Superior temporal gyrus (tissue), 1 donor: ENCODE data around the gene FMNL2.
"Not testable (repeated sequence)": the region's sequence is repeated elsewhere in the genome, so short reads cannot be mapped to it uniquely, and the experiment has no call there.

Source experiments
- DNase-seq: peaks from one replicate; pipeline ENCODE4 v3.0.0-alpha.2; 2016; ENCODE audit errors: extremely low spot score

FMNL2 gene

DNA sequence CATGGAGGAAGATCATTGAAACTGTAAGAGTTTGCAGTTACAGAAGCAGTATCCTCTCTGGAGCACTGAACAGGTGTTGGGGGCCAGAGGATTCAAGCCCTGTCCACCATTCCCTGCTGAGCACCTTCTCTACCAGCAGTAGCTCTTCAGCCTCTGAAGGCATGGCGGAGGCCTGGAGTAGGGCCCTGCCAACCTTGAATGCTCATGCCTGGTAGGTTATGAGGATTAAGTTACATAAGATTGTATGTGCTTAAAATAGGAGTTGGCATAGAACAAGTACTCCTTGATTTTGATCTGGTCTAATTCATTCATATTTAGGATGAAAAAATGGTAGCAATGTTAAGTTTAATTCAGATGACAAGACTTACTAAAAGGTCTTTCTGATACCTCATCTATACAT is 40.2 kb downstream of the FMNL2 start:
- DNase-seq, result no peak

DNA sequence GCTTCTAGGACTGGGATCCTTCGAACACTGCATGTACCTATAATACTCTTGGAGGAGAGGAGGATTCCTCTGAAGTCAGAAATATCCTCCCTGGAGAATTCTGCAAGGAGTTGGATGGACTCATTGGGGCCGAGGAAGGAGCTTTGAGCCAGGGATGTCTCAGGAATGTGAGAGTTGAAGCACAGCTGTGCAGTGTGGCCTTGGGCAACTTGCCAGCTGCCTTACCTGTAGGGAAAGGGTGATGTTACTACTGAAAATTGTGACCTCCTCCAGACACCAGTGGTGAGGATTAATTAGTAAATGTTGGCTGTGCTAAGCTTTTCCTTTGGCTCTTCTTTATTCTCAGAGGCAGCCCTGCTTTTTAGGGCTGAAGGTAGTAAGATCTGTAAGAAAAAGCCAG is 41.4 kb downstream of the FMNL2 start:
- DNase-seq, result no peak

DNA sequence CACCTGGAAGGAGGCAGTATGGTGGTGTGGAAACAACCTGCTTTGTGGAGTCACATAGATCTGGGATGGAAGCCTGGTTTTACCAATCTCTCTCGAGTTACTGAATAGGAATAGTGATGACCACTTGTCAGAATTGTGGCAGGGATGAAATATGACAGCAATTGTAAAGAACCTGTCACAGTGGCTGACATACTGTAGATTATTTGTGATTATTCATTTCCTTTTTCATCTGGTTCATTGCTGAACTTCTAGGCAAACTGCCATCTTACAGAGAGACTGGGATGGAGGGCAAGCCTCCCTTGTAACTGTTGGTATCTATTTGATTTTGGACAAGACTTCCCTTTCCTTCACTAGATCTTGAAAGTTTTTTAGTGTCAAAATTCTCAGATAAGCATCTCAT is 42.0 kb downstream of the FMNL2 start:
- no peak for DNase-seq

DNA sequence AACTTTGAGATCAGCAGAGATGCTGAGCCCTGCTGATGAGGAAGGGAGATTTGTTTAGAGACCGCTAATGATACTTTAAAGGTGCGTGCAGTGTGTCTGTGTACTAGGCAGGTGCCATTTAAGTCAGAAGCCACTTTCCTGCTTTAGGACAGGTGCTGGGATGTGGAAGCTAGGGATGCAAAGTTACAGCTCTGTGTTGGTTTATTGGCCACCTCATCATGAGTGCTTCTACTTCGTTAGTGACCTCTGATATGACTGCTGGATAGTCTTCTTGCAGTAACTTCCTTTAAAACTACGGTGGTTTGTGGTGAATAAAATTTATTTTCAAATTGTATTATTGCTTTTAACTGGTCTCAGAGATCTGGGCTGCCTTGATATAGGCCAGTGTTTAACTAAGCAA is 44.1 kb downstream of the FMNL2 start:
- DNase-seq, result no peak

DNA sequence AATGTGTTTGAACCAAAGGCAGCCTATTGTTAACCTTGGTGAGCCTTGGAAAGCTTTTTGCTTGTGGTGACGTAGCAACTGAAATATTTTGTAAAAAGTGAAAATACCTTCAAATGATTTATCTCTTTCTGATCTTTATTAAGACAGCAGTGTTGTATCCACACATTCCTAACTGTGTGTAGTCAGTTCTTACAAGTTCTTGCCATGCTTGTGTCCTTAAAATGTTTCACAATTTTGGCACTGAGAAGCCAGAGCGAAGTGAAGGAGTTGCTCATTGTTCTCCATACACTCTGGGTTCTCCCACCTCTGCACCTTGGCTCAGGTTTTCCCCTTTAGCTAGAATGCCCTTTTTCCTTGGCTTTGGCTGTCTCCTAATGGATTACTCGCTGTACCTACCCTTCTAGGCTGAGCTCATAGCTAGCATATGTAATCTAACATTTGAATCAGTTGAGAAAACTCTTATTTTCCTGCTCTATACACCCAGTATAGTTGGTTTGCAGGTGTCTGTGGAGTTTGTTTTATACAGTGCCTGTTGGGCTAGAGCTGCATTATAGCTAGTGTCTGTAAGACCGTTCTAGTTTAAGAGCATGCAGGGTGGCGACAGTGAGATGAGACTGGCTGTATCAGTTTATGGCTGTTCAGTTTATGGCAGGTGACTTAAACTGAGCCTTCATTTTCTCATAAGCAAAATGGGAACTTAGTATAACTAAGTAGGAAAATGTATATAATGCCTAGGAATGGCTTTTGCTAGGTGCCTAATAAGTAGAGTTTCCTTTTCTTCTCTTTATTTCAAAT is 45.5 kb downstream of the FMNL2 start:
- no peak for DNase-seq

DNA sequence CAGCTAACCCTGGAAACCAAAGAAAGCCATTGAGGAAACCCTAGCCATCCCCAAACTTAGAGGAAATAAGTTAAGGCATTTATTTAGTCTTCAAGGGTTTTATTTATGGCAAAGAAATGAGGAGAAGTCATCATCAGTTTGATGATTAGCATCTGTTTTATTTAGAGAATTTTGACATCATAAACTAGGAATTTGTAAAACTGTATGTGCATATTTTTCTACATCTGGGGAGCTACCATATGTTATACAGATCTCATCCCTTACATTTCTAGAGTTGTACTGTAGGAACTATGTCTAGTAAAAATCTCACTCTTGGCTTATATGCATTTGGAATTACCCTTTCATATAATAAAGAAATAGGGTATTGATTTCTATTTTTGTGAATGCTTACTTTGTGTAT is 48.7 kb downstream of the FMNL2 start:
- no peak for DNase-seq

DNA sequence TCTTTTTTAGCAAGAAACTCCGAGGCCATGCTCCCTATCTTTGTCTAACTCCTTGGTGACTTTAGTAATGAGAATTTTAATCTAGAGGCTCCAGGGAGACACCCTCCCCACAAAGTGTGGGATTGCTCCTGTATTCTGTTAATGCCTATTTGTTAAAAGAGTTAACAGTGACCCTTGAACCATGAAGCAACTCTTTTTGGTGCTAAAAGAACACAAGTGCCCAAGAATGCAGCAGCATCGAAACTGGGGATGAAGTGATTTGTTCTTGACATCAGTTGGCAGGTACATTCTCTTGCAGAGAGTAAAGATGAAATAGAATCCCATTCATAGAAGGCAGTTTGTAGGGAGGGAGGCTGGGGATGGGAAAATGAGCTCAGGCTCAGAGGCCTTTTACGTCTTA is 50.0 kb downstream of the FMNL2 start:
- DNase-seq, result no peak

DNA sequence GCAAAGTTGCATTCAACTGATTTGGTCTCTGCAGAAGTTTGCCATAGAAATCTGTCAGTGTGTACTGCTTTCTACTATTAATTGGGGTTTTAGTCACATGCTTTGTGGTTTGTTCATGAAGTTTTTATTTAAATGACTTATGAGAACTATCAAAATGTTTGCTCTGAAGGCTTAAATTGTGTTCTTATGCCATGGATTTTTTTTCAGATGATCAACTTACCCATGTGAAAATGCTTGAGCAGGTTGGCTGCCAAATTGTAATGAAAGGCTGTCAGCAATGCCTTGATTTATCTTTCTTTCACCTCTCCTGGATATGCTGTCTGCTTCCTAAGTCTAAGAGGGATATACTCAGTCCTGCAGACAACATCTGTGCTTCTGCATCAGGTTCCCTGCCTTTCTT is 50.7 kb downstream of the FMNL2 start:
- no peak for DNase-seq

DNA sequence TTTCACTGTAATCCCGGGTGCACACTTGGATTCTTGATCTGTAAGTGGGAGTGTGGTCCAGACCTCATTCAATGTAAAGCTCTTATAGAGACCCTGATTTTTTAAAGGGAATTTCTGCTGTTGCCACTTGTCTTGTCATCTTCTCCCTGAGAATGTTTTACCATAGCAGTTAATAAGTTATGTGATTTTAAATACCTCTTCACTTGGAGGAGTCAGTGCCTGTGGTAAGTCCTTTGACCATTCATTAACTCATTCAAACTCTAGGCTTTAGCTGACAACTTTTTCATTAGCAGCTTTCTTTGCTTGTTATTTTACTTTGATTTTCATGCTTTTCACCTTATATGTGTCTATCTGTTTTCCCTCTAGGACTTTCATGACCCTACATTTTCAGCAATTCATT is 51.3 kb downstream of the FMNL2 start:
- DNase-seq, result no peak

DNA sequence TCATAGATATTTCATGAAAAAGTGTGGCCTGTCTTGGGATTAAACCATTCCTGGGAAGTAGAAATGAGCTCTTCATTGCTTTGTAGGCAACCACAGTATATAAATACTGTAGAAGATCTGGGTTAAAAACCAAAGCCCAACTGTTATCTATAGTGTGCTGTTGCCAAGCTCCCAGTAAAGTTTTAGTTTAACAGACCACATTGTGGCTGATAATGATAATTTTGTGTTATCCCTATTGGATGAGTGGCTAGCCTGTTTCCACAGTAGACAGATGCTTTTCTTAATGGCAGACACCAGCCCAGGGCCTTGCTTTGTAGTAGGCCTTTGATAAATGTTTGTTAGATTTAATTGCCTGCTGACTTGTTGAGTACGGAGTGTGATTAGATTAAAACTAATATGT is 52.1 kb downstream of the FMNL2 start:
- DNase-seq, result no peak

DNA sequence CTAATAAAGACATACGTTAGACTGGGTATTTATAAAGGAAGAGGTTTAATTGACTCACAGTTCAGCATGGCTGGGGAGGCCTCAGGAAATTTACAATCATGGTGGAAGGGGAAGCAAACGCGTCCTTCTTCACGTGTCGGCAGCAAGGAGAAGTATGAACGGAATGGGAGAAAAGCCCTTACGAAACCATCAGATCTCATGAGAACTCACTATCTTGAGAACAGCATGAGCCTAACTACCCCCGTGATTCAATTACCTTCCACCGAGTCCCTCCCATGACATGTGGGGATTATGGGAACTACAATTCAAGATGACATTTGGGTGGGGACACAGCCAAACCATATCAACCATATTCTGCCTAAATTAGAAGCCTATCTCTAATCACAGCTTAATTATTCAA is 53.3 kb downstream of the FMNL2 start:
- DNase-seq, result not testable (repeated sequence)

DNA sequence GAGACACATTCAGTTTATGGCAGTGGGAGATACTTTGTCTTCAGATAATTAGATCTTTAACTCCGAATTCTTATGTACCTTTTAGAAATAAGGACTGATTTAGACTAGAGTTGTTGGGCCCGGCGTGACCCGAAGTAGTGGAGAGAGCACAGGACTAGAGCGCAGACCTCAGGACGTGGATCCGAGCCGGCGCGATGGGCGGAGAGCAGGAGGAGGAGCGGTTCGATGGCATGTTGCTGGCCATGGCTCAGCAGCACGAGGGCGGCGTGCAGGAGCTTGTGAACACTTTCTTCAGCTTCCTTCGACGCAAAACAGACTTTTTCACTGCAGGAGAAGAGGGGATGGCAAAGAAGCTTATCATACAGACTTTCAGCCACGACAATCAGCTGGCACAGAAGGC is 54.5 kb downstream of the FMNL2 start:
- DNase-seq, result no peak

DNA sequence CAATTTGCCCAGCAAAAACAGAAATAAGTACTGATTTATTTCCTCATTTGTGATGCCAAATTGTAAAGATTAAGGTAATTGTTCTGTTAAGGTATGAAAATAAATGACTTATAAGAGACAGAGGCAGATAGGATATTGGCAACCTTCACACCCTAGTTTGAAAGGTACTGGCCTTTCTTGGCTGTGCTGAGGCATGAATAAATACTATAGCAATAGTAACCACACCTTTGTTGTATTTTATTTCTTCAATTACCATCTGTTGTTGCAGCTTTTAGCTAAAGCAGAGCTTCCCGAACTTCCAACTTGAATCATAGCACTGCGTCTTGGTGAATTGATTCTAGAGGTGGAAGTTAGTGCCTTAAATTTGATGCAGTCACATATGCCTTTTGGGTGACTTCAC is 55.9 kb downstream of the FMNL2 start:
- no peak for DNase-seq

DNA sequence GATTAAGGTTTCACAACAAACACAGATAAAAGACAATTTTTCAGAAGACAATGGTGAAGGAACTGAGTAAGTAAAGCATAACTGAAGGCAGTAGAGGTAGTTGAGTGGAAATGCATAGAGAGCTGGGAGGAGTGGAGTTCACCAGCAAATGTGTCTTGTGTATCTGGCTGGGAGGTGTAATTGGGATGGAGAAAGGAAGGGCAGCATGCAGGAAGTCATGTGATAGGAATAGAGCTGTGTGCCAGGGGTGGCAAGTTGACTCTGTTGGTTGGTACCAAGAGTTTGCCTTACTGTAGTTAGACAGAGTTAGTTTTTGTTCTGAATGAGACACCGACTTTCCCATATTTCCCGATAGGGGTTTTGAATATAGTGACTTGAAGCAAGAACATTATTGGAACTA is 56.3 kb downstream of the FMNL2 start:
- no peak for DNase-seq

DNA sequence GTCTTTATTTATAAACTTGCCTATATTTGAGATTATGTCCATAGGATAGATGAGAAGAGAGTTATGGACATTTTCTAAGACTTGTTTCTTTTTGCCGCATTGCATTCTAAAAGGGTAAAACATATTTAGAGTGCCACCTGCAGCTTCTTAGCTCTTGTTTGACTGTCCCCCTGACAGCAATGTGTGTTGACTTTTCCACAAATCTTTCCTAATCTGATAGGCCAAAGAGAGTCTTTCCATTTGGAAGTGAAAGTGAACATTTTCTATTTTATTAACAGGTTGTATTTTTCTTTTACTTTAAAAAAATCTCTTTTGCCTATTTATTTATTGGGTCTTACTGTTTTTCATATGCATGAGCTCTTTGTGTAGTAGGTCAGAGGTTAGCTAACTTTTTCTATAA is 58.4 kb downstream of the FMNL2 start:
- DNase-seq, result no peak

DNA sequence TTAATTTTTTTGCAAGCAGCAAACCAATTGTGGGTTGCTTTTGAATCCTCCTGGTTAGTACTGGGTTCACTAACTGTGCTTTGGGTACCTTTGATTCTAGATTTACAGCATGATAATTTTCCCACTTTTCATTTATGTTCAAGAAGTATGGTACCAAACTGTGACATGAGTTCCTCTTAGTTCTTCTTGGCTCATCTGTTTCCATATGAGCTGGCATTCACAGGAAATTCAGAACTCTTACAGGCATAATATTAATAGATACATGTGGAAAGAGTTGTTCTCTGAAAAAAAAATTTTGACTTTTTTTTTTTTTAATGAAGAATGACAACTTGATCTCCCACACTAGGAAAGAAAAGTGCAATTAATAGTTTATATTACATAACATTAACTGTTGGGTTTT is 59.4 kb downstream of the FMNL2 start:
- DNase-seq, result no peak

DNA sequence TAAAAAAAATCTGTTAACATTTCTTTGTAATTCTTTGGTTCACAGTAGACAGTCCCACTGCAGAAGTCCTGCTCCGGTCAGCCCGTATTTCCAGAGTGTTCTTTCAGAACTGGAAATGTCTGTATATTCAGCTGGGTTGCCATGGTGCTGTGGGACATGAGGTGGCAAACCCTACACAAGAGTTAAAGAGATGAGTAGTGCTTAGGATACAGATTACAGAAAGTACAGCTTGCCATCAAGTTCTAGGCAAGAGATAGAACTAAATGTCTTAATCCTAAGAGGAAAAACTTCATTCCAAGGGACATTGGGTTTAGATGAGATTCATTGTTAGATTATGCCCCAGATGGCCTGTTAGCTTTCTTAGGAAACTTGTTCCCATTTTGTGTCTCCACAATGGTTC is 60.1 kb downstream of the FMNL2 start:
- no peak for DNase-seq

DNA sequence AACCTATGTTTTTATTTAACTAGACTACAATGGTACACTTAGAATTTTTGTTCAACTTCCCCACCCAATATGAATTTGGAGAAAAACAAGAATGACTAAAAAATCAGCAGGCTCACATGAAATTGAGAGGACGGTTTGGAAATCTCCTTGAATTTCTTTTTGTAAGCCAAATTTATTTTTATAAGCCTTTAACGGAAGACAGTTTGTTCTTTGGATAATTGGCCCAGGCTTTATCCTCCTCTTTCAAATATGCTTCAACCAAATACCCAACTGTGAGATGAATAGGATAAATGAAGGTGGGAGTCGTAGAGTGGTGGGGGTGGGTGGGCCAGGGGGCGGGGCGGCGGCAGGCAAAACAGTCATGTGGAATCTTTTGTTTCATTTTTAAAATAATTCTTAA is 60.6 kb downstream of the FMNL2 start:
- no peak for DNase-seq

DNA sequence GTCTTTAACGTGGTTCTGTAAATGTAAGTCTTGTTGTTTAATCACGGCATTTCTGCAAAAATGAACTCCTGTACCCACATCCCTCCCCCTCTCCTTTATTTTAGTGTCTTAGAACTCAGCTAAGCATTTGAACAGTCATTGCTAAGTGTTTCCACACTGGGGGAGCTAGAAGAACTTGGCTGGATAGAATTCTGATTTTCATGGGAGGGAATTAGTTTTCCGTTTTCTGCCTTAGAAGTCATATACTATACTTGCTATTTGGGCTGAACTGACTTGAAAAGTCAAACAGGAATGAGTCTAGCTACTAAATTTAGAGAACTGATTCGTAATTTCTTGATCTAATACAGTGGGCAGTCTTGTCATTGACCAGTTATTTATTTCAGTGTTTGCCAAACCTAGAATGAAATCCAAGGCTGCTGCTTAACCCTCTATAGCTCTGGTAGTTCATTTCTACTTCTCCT is 61.1 kb downstream of the FMNL2 start:
- DNase-seq, result no peak

DNA sequence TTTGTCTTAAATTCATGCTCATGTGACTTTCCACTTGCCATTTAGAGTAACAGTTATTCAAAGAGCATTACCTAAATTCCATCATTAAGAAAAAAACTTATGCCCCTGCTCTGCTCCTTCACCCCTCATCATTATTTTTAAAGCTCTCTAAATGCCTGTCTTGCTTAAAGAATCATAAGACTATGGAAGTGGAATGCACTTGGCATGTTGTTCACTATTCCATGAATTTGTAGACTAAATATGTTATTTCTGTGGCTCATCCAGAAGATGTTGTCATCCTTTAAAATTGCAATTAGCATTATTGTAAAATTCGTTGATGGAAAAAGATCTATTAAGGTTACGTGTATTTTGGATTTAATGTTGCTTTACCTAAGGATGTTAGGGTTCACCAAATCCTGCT is 61.8 kb downstream of the FMNL2 start:
- no peak for DNase-seq

DNA sequence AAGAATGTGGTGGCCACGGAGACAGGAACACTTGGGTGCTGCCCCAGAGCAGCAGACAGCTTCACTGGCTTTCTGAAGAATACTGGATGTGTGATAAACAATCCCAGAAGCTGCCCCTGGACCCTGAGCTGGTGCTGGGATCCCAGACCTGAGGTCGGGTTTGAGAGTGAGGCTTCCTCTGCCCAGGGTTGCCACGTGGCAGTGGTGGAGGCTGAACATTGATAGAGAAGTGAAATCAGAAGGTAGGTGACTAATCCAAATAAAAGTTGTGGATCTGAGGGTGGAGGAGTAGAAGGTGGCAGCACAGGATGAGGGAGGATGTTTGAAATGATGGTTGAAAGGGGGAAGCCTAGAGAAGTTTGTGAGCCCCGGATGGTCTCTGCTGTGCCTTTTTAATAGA is 64.0 kb downstream of the FMNL2 start:
- no peak for DNase-seq

DNA sequence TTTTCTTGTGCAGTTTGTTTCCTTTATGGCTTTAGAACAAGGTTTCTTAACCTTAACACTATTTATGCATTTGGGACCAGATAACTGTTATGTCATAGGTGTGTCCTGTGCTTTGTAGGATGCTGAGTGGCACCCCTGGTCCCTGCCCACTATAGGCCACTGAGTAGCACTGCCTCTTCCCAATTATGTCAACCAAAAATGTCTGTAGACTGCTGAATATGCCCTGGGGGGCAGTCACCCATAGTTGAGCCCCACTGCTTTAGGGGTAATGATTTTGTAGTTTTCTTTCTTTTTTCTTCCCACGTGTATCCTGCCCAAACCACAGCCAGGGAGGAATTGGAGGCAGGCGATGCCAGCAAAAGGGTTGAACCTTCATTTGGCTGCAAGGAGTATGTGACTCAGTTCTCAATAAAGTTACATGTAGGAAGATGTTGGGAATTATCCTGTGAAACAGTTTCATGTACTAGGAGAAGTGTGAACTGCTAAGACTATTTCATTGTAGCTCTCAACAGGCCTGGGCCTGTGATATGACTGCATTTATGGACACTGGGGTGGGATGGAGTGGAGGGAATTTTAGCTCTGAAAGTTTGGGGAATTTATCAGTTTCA is 65.7 kb downstream of the FMNL2 start:
- peak; percentile 58 for DNase-seq
